ENCODE results near the gene FKTN.

FKTN gene

DNA sequence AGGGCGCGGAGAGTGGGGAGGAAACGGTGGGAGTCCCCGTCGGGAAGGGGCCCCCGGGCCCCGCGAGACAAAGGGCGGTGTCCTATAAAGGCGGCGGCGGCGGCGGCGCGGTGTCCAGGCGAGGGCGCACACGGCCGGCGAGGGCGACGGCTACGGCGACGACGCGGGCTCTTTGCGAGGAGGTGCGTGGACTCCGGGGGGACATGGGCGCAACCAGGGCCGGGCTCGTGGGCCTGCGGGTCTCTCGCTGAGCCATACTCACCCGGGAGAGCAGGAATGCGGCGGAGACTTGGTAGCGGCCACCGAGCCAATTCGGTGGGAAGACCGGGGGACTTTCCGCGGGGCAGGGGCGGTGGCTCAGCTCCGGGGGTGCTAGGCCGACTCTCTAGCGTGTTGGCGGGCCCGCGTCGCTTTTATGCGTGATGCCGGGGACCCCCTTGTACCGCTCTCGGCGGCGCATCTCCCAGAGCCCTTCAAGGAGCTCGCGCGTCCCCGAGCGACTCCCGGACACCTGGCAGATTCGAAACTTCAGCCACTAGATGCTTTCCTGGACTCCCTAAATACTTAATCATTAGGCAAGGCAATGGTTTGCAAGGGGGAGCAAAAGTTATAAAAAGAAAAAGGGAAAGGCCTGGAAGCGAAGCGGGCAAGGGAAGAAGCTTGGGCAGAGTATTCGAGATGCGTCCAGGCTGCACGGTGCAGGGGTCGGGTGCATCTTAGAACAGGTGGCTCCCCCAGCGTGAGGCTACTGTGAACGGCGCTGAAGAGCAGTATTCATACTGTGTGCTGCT lies 98.4 kb downstream of the FKTN start:
- no peak for TF ChIP-seq ZNF274 (IDR thresholded peaks at IDR 0.05; ENCODE audit: low read depth, low read length)
- peak overlapping the region; percentile 51; the same call in 1 of the 2 replicates for H3K4me3 ChIP-seq (ENCODE audit: low read length)

DNA sequence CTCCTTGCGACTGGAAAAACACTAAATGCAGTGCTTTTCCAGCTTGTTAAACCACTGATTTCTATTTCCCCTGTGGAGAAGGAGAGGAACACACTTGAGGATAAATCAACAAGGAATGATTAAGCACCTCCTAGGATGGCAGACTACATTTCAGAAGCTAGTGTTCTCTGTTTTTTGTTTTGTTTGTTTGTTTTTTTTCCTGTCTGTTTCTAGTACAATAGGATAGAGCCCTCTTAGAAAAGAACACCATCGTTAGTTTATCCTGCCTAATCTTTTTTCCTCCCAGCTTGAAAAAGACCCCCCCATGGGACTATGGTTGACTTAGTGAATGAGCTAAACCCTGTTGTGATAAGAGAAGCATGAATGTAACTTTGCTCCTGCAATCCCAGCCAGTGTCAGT lies 100.4 kb downstream of the FKTN start:
- no peak overlapping the region for H3K4me3 ChIP-seq (ENCODE audit: low read length)
- TF ChIP-seq ZNF274 (IDR thresholded peaks at IDR 0.05; ENCODE audit: low read depth, low read length): no peak

DNA sequence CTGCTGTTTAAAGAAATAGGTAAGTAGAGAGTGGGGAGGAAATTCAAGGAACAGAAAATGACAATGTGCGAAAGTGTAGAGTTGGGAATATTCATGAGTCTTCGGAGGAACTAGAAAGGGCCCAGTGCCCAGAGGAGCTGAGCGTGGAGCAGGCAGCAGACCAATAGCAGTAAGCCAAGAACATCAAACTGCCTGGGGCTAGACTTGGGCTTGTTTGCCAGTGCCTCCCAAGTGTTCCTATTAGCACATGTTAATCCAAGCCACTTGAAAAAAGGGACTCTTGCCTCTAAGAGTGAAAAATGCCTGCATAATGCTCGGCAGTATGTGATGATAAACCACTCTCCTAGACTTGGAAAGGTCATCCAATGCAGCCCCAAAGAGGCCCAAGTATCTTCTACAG lies 103.1 kb downstream of the FKTN start:
- no peak overlapping the region for H3K4me3 ChIP-seq (ENCODE audit: low read length)
- TF ChIP-seq ZNF274 (IDR thresholded peaks at IDR 0.05; ENCODE audit: low read depth, low read length): no peak

DNA sequence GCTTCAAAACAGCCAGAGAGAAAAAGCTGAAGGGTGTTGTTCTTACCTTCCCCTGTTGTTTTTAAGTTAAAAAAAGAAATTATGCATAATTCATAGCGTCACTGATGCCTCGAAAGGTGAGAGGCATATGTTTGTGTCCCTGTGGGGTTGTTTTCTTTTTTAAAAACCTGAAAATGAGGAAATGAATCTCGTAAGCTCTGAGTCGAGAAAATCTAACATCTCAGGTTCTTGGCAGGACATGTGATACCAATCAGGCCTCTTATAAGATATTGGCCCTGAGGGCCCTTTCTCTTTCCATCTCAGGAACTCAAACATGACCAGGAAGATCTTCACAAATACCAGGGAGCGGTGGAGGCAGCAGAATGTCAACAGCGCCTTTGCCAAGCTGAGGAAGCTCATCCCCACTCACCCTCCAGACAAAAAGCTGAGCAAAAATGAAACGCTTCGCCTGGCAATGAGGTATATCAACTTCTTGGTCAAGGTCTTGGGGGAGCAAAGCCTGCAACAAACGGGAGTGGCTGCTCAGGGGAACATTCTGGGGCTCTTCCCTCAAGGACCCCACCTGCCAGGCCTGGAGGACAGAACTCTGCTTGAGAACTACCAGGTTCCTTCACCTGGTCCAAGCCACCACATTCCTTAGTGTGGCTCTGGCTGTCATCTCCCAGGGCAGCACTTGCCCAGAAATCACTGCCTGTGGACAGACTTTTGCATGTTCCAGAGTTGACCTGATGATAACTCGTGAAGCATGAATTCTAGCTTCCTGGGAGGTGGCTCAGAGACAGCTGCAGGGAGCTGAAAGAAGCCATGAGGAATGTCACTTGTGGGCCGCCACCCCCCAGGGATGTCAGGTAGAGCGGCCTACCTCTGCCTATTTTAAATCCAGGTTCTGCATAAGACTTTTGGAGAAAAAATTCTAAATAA lies 104.5 kb downstream of the FKTN start, which contains the start of gene TAL2:
TSS of gene TAL2 (plus strand) at position 274 of the 921 bp plus-strand sequence. CDS start at position 314, 40 bp downstream.
- no peak within 1 kb of the TSS for H3K4me3 ChIP-seq (ENCODE audit: low read length)
- TF ChIP-seq ZNF274 (IDR thresholded peaks at IDR 0.05; ENCODE audit: low read depth, low read length): no peak

DNA sequence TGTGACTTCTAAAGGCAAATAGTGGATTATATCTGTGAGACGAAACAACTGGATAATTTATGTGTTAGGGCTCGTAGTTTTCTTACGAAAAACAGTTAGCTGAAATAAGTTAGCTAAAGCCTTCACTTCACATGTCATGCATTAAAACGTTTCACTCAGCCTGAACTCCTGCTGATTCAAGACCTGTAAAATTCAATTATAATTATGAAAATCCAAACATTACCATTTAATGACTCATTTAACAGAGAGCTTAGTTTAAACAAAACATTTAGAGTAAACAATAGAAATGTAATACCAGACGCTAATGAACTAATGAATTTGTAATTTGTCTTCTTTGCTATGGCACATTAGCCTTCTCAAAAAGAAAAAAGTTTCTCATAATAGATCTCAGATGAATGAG lies 106.0 kb downstream of the FKTN start:
- H3K4me3 ChIP-seq (ENCODE audit: low read length): no peak overlapping the region
- no peak for TF ChIP-seq ZNF274 (IDR thresholded peaks at IDR 0.05; ENCODE audit: low read depth, low read length)

DNA sequence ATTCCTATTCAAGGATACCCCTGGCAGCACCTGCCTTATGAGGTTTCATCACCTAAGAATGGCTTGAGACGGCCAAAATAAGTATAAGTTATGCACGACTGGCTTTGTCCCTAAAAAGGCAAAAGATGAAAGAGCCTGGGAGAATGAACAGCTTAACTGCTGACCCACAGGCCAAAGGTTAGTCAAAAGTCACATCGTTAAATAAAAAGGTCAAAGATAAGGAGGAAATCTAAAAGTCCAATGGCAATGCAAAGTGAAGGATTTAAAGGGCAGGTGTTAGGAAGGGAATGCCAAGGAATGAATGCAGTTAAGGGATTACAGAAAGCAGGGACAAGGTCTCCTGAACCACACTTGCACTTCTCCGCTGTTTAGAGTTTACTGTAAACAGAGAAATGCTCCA lies 109.9 kb downstream of the FKTN start:
- H3K4me3 ChIP-seq (ENCODE audit: low read length): no peak overlapping the region
- no peak for TF ChIP-seq ZNF274 (IDR thresholded peaks at IDR 0.05; ENCODE audit: low read depth, low read length)

DNA sequence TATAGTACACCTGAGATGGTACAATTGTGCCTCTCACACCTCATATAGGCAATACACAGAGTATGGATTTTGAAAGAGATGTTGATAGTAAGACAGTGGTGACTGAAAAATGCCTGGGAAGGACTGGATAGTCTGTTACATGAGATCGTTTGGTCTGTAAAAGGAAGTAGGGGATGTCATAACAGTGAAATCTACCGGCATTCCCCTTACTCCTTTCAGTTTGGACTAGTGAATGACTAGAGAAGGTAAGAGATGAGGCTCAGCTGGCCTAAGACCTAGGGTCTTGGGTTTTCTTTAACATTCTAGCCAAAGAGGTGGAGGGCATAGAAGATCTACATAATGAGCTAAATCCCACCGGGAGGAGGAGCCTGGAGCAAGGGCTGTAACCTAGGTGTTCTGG lies 112.4 kb downstream of the FKTN start:
- TF ChIP-seq ZNF274 (IDR thresholded peaks at IDR 0.05; ENCODE audit: low read depth, low read length): no peak

DNA sequence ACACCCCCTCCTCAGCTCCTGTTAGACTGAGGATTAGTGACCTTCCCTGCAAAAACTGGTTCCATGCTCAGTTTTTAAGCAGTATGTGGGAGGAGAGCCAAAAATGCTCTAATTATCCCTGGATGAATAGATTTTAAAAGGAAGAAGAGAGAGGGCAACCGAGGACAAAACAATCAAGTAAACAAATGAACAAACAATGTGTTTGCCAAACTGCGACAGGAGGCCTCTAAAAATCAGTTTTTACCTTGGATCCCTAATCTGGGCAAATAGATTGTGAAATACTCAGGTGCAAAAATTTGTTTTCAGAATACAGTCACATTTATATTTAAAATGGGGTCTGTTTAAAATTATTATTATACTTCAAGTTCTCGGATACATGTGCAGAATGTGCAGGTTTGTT lies 112.8 kb downstream of the FKTN start:
- no peak overlapping the region for H3K4me3 ChIP-seq (ENCODE audit: low read length)
- TF ChIP-seq ZNF274 (IDR thresholded peaks at IDR 0.05; ENCODE audit: low read depth, low read length): no peak

More for the DNA sequence above, 112.4 kb downstream of the FKTN start:
- no peak overlapping the region for H3K4me3 ChIP-seq (ENCODE audit: low read length)

DNA sequence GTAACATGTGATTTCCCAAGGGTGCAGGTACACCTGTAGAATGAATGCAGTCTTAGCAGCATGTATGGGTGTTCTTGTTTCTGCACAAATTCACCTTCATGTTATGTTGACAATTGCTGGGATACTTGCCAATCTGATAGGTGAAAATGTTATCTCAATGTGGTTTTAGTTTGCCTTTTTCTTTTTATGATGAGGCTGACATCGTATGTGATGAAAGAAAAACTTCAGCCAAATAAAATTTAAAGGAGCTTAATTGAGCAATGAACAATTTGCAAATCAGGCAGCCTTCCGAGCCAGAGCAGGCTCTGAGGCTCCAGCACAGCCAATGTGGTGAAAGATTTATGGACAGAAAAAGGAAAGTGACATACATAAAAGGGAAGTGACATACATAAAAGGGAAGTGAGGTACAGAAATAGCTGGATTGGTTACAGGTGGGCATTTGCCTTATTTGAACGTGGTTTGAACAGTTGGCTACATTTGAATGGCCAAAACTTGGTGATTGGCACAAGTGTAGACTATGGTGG lies 114.8 kb downstream of the FKTN start:
- no peak for TF ChIP-seq ZNF274 (IDR thresholded peaks at IDR 0.05; ENCODE audit: low read depth, low read length)
- no peak overlapping the region for H3K4me3 ChIP-seq (ENCODE audit: low read length)

DNA sequence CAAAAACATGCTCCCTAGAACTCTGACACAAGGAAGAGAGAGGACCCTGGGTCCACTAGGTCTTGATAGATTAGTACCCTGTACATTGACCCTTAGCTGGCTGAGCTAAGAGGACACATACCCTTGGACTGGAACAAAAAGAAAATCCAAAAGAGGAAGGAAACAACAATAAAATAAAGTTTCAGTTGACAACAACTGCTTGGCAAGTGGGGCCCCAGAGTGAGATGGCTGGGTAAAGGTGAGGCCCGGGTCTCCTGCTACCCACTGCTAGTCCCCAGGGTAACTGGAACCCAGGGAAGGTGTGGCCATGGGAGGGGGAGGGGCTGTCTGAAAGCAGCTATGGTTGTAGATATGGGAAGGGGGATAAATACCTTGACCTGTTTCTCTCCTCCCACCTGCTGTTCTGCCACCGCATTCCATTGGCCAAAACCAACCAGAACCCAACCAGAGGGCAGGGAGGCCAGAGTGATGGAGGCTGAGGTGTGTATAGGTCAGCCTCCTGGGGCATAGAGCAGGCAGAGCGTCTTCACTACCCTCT lies 116.0 kb downstream of the FKTN start:
- no peak for TF ChIP-seq ZNF274 (IDR thresholded peaks at IDR 0.05; ENCODE audit: low read depth, low read length)
- no peak overlapping the region for H3K4me3 ChIP-seq (ENCODE audit: low read length)

DNA sequence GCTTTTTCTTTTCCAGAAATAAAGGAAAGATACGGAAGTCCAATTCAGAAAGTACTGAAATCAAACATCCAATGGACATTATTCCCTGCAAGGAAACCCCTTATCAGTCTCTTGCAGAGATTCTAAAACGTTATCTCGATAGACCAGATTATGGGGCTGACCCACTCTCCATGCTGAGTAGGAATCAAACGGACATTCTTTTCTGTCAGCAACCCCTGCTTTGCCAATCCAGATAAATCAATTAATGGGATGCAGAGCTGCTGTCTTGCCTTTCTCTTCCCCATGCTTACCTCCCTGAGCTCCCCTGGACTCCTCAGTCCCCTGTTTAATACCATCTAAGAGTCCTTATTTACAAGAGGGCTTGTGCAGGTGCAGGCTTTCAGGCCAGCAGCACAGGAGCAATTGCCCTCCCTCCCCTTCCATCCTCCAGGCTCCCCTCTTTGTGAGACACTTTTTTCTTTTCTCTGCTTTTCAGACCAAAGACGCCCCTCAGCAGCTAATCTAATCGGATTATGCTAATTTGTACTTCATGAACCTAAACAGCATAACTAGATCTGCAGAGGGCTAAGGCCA lies 118.5 kb downstream of the FKTN start:
- no peak for TF ChIP-seq ZNF274 (IDR thresholded peaks at IDR 0.05; ENCODE audit: low read depth, low read length)
- H3K4me3 ChIP-seq (ENCODE audit: low read length): no peak overlapping the region

DNA sequence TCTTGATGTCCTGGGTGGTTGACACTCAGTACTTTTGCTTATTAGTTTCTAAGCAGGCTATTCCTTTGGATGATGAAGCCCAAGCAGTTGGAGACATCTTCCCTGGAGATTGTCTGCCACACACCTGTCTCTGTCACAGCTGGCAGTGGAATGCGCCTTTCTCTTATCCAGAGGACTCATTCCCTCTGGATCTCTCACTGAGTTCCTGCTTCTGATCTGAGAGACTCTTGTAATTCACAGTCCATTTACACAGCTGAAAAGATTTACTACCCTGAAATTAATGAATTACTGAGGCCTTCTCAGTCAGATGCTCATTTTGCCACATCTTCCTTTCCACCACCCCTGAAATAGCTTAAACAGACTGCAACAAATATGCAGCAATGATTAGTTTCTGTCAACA lies 120.2 kb downstream of the FKTN start:
- no peak for TF ChIP-seq ZNF274 (IDR thresholded peaks at IDR 0.05; ENCODE audit: low read depth, low read length)
- no peak overlapping the region for H3K4me3 ChIP-seq (ENCODE audit: low read length)

DNA sequence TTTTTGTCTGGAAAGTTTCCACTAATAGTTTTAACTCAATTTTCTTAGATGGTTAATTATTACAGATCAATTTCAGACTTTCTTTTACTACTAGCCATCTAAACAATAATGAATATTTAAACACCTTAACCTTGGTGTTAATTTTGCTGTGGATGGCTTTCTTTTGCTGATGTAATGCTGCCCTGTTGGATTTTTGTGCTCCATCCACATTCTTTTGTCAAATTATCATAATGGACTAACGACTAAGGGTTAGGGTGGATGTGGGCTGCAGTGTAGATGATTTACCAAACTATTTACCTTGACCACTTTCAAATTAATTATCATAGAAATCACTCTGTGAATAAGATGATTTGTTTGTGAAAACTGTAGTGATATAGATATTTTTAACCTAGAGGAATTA lies 120.8 kb downstream of the FKTN start:
- no peak overlapping the region for H3K4me3 ChIP-seq (ENCODE audit: low read length)
- TF ChIP-seq ZNF274 (IDR thresholded peaks at IDR 0.05; ENCODE audit: low read depth, low read length): no peak
